ENCODE data around the gene SLC25A28. TPM values are rescaled to one million over a fixed set of nuclear protein-coding genes. Genes with fewer than 3 reads are reported as not detected.

Gene SLC25A28
- total RNA-seq, 1 donor: 16.0 TPM

GRCh38 chr10:99569253-99569939 is 50.8 kb downstream of the SLC25A28 start:
- TF ChIP-seq, protein P1, sequence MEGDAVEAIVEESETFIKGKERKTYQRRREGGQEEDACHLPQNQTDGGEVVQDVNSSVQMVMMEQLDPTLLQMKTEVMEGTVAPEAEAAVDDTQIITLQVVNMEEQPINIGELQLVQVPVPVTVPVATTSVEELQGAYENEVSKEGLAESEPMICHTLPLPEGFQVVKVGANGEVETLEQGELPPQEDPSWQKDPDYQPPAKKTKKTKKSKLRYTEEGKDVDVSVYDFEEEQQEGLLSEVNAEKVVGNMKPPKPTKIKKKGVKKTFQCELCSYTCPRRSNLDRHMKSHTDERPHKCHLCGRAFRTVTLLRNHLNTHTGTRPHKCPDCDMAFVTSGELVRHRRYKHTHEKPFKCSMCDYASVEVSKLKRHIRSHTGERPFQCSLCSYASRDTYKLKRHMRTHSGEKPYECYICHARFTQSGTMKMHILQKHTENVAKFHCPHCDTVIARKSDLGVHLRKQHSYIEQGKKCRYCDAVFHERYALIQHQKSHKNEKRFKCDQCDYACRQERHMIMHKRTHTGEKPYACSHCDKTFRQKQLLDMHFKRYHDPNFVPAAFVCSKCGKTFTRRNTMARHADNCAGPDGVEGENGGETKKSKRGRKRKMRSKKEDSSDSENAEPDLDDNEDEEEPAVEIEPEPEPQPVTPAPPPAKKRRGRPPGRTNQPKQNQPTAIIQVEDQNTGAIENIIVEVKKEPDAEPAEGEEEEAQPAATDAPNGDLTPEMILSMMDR (IDR thresholded peaks at IDR 0.05; ENCODE audit: insufficient read depth, low read depth, low read length): no peak
- DNase-seq (ENCODE audit: low read depth): no peak
- no peak overlapping the region for H3K4me3 ChIP-seq (ENCODE audit: low read depth, low read length)

DNA sequence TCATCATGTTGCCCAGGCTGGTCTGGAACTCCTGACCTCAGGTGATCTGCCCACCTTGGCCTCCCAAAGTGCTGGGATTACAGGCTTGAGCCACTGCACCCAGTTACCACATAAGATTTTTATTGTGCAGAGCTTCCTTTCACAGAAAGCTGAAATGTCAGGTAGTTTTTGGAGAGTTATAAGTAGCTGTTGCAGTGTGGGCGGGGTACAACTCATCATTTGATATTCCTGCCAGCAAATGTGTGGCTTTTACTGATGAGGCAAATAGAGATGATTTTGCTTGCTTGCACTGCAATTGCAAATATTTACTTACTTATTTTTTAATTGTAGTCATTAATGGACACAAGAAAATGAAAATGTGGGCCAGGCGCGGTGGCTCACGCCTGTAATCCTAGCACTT is 55.1 kb downstream of the SLC25A28 start:
- TF ChIP-seq, protein P1 (IDR thresholded peaks at IDR 0.05; ENCODE audit: insufficient read depth, low read depth, low read length): no peak
- H3K4me3 ChIP-seq (ENCODE audit: low read depth, low read length): no peak overlapping the region
- no peak for DNase-seq (ENCODE audit: low read depth)

- no peak overlapping the region for H3K4me3 ChIP-seq (ENCODE audit: low read depth, low read length)
- no peak for DNase-seq (ENCODE audit: low read depth)
- TF ChIP-seq, protein P1 (IDR thresholded peaks at IDR 0.05; ENCODE audit: insufficient read depth, low read depth, low read length): no peak
Observed at GRCh38 chr10:99564361-99564760, 55.9 kb downstream of the SLC25A28 start.

DNA sequence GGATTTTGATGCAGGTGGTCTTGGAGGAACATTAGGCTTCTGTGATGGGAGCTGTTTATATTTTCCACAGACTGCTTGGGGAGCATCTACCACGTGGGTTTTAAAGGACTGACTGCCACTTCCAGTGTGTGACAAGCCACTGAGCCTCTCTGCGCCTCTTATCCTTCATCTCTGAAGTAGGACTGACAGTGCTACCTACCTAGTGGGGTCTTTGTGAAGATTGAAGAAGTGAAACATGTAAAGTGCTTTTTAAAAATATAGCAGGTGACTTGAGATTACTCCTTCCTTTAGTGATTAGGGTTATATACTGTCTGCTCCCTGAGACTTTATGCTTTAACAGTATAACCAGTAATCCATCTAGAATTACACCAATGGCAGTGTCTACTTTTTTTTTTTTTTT is 57.6 kb downstream of the SLC25A28 start:
- H3K4me3 ChIP-seq (ENCODE audit: low read depth, low read length): no peak overlapping the region
- TF ChIP-seq, protein P1 (IDR thresholded peaks at IDR 0.05; ENCODE audit: insufficient read depth, low read depth, low read length): no peak
- no peak for DNase-seq (ENCODE audit: low read depth)

Small RNAs within 50 kb of the gene (small RNA-seq; reads per million reads assigned to genes)
- gene AL133353.1: not detected

Other genes starting within 250 kb of the SLC25A28 start
- gene GOT1, start 189.8 kb downstream of the SLC25A28 start, total RNA-seq: 27.2 and 49.0 TPM in 2 replicates
- gene NKX2-3, start 87.5 kb downstream of the SLC25A28 start, total RNA-seq: not detected in 2 replicates
- 43.2 and 48.4 TPM in 2 replicates for gene ENTPD7, start 39.1 kb upstream of the SLC25A28 start, total RNA-seq
- gene COX15, start 111.7 kb upstream of the SLC25A28 start, total RNA-seq: 29.0 and 54.0 TPM in 2 replicates
- gene CUTC, start 111.8 kb upstream of the SLC25A28 start, total RNA-seq: 12.6 and 19.0 TPM in 2 replicates
- gene ABCC2, start 162.2 kb upstream of the SLC25A28 start, total RNA-seq: 0.32 and 0.43 TPM in 2 replicates